ENCODE measurements around the gene YY1. TPM values are rescaled to one million over a fixed set of nuclear protein-coding genes. Genes with fewer than 3 reads are reported as not detected.
A peak's percentile ranks its signal among the peaks of the same experiment; 100 is the strongest.

YY1 gene
- total RNA-seq, 1 donor from 2014 or later = 42.4 TPM

- peak overlapping the region; percentile 83 to 100 for H3K4me3 ChIP-seq
- DNase-seq (ENCODE audit: low spot score in 2 of 2) = peak in 1 of 2 donors; percentile 71
- no peaks in the 10 kb centered on the region for H3K27me3 ChIP-seq
- H3K36me3 ChIP-seq = no peaks in the 10 kb centered on the region
- TF ChIP-seq, protein P1, sequence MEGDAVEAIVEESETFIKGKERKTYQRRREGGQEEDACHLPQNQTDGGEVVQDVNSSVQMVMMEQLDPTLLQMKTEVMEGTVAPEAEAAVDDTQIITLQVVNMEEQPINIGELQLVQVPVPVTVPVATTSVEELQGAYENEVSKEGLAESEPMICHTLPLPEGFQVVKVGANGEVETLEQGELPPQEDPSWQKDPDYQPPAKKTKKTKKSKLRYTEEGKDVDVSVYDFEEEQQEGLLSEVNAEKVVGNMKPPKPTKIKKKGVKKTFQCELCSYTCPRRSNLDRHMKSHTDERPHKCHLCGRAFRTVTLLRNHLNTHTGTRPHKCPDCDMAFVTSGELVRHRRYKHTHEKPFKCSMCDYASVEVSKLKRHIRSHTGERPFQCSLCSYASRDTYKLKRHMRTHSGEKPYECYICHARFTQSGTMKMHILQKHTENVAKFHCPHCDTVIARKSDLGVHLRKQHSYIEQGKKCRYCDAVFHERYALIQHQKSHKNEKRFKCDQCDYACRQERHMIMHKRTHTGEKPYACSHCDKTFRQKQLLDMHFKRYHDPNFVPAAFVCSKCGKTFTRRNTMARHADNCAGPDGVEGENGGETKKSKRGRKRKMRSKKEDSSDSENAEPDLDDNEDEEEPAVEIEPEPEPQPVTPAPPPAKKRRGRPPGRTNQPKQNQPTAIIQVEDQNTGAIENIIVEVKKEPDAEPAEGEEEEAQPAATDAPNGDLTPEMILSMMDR (IDR thresholded peaks at IDR 0.05) = no peak
- peak overlapping the region; percentile 91 to 99 for H3K27ac ChIP-seq
- no peaks in the 10 kb centered on the region for H3K9me3 ChIP-seq
- peaks cover 9 to 26% of the 10 kb centered on the region in 2 donors for H3K4me1 ChIP-seq
- intact Hi-C loops (cut with DNase I) = loop anchor here (1.0 to 10.0 kb wide), 5 partner anchors 24 to 553 kb away; partner anchors contain the start of genes CYP46A1 and WDR25
Observed at GRCh38 chr14:100237735-100238418, 1.1 kb upstream of the YY1 start.

- Histone ChIP-seq H3K4me3 (peak overlapping the region; percentile 83 to 100), H3K27ac (peak overlapping the region; percentile 91 to 93), H3K36me3 (no peaks in the 10 kb centered on the region), H3K4me1 (peaks cover 9 to 26% of the 10 kb centered on the region in 2 donors), H3K27me3 (no peaks in the 10 kb centered on the region), H3K9me3 (no peaks in the 10 kb centered on the region)
- DNase-seq (ENCODE audit: low spot score in 2 of 2) = no peak
- intact Hi-C loops (cut with DNase I) = loop anchor here (2.0 to 10.0 kb wide), 2 partner anchors 505 to 555 kb away; partner anchors contain the start of gene CYP46A1
- TF ChIP-seq, protein P1 (IDR thresholded peaks at IDR 0.05) = no peak
Observed at GRCh38 chr14:100239211-100239839, 381 bp downstream of the YY1 start.

DNA sequence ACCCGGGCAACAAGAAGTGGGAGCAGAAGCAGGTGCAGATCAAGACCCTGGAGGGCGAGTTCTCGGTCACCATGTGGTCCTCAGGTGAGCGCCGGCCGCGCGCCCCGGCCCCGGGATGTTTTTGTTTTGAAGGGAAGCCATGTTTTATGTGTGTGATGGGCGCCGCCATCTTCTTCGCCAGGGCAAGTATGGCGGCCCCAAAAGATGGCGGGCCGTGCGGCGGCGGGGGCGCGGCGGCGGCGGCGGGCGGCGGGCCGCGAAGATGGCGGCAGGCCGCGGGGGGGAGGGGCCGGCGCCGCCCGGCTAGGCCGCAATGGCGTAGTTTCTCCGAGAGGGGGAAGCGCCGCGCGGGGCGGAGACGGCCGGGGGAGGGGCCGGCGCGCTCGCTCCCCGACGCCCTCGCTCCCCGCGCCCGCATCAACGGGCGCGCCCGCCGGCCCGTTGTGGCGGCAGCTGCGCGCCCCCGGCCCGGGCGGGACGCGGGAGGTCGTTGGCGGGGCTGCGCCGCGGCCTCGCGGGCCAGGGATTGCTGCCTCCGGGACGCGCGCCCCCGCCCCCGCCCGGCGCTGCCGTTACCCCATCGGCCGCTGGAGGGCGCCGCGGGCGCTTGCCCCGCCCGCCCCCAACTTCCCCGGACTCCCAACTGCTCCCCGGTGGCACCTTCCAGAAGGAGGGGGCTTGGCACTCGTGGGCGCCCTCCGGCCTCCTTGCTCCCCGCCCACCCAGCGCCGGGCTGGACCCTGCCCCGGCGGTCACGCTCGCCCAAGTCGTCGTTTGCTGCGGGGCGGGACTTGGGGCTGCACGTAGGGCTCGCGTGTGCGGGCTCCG is 1.1 kb downstream of the YY1 start:
- peak; percentile 65 to 94 for DNase-seq (ENCODE audit: low spot score in 2 of 2)
- peaks cover 9 to 32% of the 10 kb centered on the region in 2 donors for H3K4me1 ChIP-seq
- peak overlapping the region; percentile 83 to 100 for H3K4me3 ChIP-seq
- no peaks in the 10 kb centered on the region for H3K27me3 ChIP-seq
- H3K36me3 ChIP-seq = no peaks in the 10 kb centered on the region
- TF ChIP-seq, protein P1 (IDR thresholded peaks at IDR 0.05) = peak; percentile 51 to 79 (median 65)
- peak overlapping the region; percentile 91 to 93 for H3K27ac ChIP-seq
- intact Hi-C loops (cut with DNase I) = loop anchor here (1.0 to 10.0 kb wide), 6 partner anchors 45 to 1521 kb away; partner anchors contain the start of genes CCNK, CYP46A1, PPP2R5C and SLC25A29
- H3K9me3 ChIP-seq = no peaks in the 10 kb centered on the region

GRCh38 chr14:100240668-100241032 is 1.7 kb downstream of the YY1 start:
- H3K4me1 ChIP-seq = peaks cover 9 to 34% of the 10 kb centered on the region in 2 donors
- H3K4me3 ChIP-seq = peak overlapping the region; percentile 70 to 83
- no peaks in the 10 kb centered on the region for H3K9me3 ChIP-seq
- intact Hi-C loops (cut with DNase I) = loop anchor here (1.0 to 2.0 kb wide), 4 partner anchors 44 to 1520 kb away; partner anchors contain the start of genes CCNK, PPP2R5C and SLC25A29
- H3K36me3 ChIP-seq = no peaks in the 10 kb centered on the region
- no peaks in the 10 kb centered on the region for H3K27me3 ChIP-seq
- peak overlapping the region; percentile 90 to 93 for H3K27ac ChIP-seq
- DNase-seq (ENCODE audit: low spot score in 2 of 2) = no peak
- TF ChIP-seq, protein P1 (IDR thresholded peaks at IDR 0.05) = no peak

- intact Hi-C loops (cut with DNase I) = loop anchor here (2.0 kb wide), 2 partner anchors 44 to 1520 kb away; partner anchors contain the start of gene PPP2R5C
- peak overlapping the region; percentile 90 to 93 for H3K27ac ChIP-seq
- DNase-seq (ENCODE audit: low spot score in 2 of 2) = no peak
- no peaks in the 10 kb centered on the region for H3K27me3 ChIP-seq
- H3K4me3 ChIP-seq = peak overlapping the region; percentile 70 to 83
- TF ChIP-seq, protein P1 (IDR thresholded peaks at IDR 0.05) = no peak
- H3K4me1 ChIP-seq = peaks cover 9 to 41% of the 10 kb centered on the region in 2 donors
- H3K9me3 ChIP-seq = no peaks in the 10 kb centered on the region
- H3K36me3 ChIP-seq = no peaks in the 10 kb centered on the region
Observed at GRCh38 chr14:100241279-100241678, 2.3 kb downstream of the YY1 start.
